HL-60/S4 treated with retinoic acid at 250 ng/mL for 4 days and 3 days (cell line): ENCODE data around the gene ANXA11.

ENCODE experiments used
- in situ Hi-C: fragments of 300-500 bp; cut with MboI; formaldehyde crosslinking; loops from 2 replicates; pipeline ENCODE4 v1.7.0; 2022; ENCODE audit warnings: low sequenced_read_pairs

ANXA11 gene

GRCh38 chr10:80191589-80192270 lies 13.6 kb downstream of the ANXA11 start:
- in situ Hi-C loops, result no loop called here

- in situ Hi-C loops, result no loop called here
Measured at GRCh38 chr10:80188713-80189112, 16.6 kb downstream of the ANXA11 start.

- in situ Hi-C loops, result no loop called here
Measured at GRCh38 chr10:80187465-80188409, 17.6 kb downstream of the ANXA11 start.

- in situ Hi-C loops, result no loop called here
Measured at GRCh38 chr10:80187060-80187459, 18.3 kb downstream of the ANXA11 start.

GRCh38 chr10:80186364-80187012 lies 18.8 kb downstream of the ANXA11 start:
- in situ Hi-C loops, result no loop called here

- in situ Hi-C loops, result no loop called here
Measured at GRCh38 chr10:80185578-80186299, 19.6 kb downstream of the ANXA11 start.

- in situ Hi-C loops, result no loop called here
Measured at GRCh38 chr10:80184291-80184690, 21.0 kb downstream of the ANXA11 start.

GRCh38 chr10:80183436-80183835 lies 21.9 kb downstream of the ANXA11 start:
- in situ Hi-C loops, result no loop called here

- in situ Hi-C loops, result no loop called here
Measured at GRCh38 chr10:80182986-80183385, 22.4 kb downstream of the ANXA11 start.

- in situ Hi-C loops, result no loop called here
Measured at GRCh38 chr10:80177781-80178636, 27.3 kb downstream of the ANXA11 start.

GRCh38 chr10:80176526-80176925 lies 28.8 kb downstream of the ANXA11 start:
- in situ Hi-C loops, result no loop called here

- in situ Hi-C loops, result no loop called here
Measured at GRCh38 chr10:80174641-80175395, 30.5 kb downstream of the ANXA11 start.

GRCh38 chr10:80173466-80173865 lies 31.9 kb downstream of the ANXA11 start:
- in situ Hi-C loops, result no loop called here

- in situ Hi-C loops, result no loop called here
Measured at GRCh38 chr10:80172896-80173295, 32.4 kb downstream of the ANXA11 start.

GRCh38 chr10:80171248-80171660 lies 34.1 kb downstream of the ANXA11 start:
- in situ Hi-C loops, result no loop called here

- in situ Hi-C loops, result no loop called here
Measured at GRCh38 chr10:80170641-80171040, 34.7 kb downstream of the ANXA11 start.

- in situ Hi-C loops, result no loop called here
Measured at GRCh38 chr10:80170026-80170425, 35.3 kb downstream of the ANXA11 start.

- in situ Hi-C loops, result no loop called here
Measured at GRCh38 chr10:80168679-80169380, 36.5 kb downstream of the ANXA11 start.

GRCh38 chr10:80168162-80168511 lies 37.2 kb downstream of the ANXA11 start:
- in situ Hi-C loops, result no loop called here
